Measurements from ENCODE around the gene AIF1L.

DNA sequence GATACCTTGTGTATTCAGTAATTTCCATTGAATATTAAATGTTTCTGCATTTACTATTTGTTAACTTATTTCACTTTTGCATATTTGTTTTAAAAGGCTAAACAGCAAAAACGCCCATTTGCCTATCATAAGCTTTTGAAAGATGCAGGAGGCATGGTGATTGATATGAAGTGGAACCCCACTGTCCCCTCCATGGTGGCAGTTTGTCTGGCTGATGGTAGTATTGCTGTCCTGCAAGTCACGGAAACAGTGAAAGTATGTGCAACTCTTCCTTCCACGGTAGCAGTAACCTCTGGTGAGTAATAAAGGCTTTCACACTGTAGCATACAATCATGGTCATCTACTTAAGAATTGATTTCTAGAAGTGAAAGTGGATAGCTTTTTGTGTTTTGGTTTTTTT is 32.9 kb downstream of the AIF1L start:
- TF ChIP-seq, protein P1, sequence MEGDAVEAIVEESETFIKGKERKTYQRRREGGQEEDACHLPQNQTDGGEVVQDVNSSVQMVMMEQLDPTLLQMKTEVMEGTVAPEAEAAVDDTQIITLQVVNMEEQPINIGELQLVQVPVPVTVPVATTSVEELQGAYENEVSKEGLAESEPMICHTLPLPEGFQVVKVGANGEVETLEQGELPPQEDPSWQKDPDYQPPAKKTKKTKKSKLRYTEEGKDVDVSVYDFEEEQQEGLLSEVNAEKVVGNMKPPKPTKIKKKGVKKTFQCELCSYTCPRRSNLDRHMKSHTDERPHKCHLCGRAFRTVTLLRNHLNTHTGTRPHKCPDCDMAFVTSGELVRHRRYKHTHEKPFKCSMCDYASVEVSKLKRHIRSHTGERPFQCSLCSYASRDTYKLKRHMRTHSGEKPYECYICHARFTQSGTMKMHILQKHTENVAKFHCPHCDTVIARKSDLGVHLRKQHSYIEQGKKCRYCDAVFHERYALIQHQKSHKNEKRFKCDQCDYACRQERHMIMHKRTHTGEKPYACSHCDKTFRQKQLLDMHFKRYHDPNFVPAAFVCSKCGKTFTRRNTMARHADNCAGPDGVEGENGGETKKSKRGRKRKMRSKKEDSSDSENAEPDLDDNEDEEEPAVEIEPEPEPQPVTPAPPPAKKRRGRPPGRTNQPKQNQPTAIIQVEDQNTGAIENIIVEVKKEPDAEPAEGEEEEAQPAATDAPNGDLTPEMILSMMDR (conservative IDR thresholded peaks at IDR 0.05; ENCODE audit: low read depth, low read length) = no peak
- TF ChIP-seq, protein P2, sequence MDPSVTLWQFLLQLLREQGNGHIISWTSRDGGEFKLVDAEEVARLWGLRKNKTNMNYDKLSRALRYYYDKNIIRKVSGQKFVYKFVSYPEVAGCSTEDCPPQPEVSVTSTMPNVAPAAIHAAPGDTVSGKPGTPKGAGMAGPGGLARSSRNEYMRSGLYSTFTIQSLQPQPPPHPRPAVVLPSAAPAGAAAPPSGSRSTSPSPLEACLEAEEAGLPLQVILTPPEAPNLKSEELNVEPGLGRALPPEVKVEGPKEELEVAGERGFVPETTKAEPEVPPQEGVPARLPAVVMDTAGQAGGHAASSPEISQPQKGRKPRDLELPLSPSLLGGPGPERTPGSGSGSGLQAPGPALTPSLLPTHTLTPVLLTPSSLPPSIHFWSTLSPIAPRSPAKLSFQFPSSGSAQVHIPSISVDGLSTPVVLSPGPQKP (IDR thresholded peaks at IDR 0.05; ENCODE audit: borderline replicate concordance, low read depth, low read length) = no peak
- TF ChIP-seq BHLHE40 (IDR thresholded peaks at IDR 0.05; ENCODE audit: low read depth, low read length) (no peak), RFX5 (IDR thresholded peaks at IDR 0.05; ENCODE audit: low read depth, low read length) (no peak), RCOR1 (IDR thresholded peaks at IDR 0.05; ENCODE audit: insufficient replicate concordance, low read length) (no peak), MAFK (IDR thresholded peaks at IDR 0.05; ENCODE audit: low read depth, low read length) (no peak), POLR2A (IDR thresholded peaks at IDR 0.05; ENCODE audit: low read depth, low read length) (no peak), RAD21 (IDR thresholded peaks at IDR 0.05; ENCODE audit: low read length) (no peak), FOS (IDR thresholded peaks at IDR 0.05; ENCODE audit: low read depth, low read length) (no peak), CHD1 (IDR thresholded peaks at IDR 0.05; ENCODE audit: low read depth, low read length) (no peak)
- TF ChIP-seq, protein P3, sequence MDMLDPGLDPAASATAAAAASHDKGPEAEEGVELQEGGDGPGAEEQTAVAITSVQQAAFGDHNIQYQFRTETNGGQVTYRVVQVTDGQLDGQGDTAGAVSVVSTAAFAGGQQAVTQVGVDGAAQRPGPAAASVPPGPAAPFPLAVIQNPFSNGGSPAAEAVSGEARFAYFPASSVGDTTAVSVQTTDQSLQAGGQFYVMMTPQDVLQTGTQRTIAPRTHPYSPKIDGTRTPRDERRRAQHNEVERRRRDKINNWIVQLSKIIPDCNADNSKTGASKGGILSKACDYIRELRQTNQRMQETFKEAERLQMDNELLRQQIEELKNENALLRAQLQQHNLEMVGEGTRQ (IDR thresholded peaks at IDR 0.05; ENCODE audit: low read depth, low read length) = no peak

Data from IMR-90 (cell line).